ENCODE data around the gene HECA. TPM values are rescaled to one million over a fixed set of nuclear protein-coding genes. Genes with fewer than 3 reads are reported as not detected.
"Not testable (repeated sequence)": the region's sequence is repeated elsewhere in the genome, so short reads cannot be mapped to it uniquely, and the experiment has no call there.

HECA gene
- polyA plus RNA-seq, 1 of the 3 experiments (the other 2 are of a cell fraction), result 1.6 TPM

DNA sequence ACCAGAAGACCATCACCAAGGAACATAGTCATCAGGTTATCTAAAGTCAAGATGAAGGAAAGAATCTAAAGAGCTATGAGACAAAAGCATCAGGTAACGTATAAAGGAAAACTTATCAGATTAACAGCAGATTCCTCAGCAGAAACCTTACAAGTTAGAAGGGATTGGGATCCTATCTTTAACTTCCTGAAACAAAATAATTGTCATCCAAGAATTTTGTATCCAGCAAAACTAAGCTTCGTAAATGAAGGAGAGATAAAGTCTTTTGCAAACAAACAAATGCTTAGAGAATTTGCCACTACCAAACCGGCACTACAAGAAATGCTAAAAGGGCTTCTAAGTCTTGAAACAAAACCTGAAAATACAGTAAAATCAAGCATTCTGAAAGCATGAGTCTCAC lies 71.0 kb downstream of the HECA start:
- ChIA-PET POLR2A (no interaction called here), CTCF (interaction anchor here (1.7 kb wide), 1 partner anchor 14 kb away, joined by 4 read pairs; no protein-coding TSS in a partner anchor)
- Histone ChIP-seq H3K9me2 (no peaks in the 10 kb centered on the region), H3K79me2 (ENCODE audit: insufficient read depth) (no peaks in the 10 kb centered on the region), H2AFZ (ENCODE audit: low read depth) (no peak overlapping the region), H3K36me3 (replicated peaks in 1 of 2; ENCODE audit: control insufficient read depth in 1 of 2, insufficient read depth in 2 of 2, low read length in 1 of 2) (no peaks in the 10 kb centered on the region), H3K4me3 (ENCODE audit: low read depth in 2 of 2, low read length in 1 of 2) (no peak overlapping the region), H3K27ac (ENCODE audit: low read depth in 2 of 2, low read length in 1 of 2) (no peak overlapping the region), H3K27me3 (ENCODE audit: insufficient read depth) (no peaks in the 10 kb centered on the region), H4K20me1 (ENCODE audit: insufficient read depth) (no peaks in the 10 kb centered on the region), H3F3A (replicated peaks; ENCODE audit: insufficient read depth) (no peaks in the 10 kb centered on the region), H3K4me2 (no peak overlapping the region), H3K4me1 (ENCODE audit: control insufficient read depth in 1 of 2, insufficient read depth in 2 of 2, low read depth in 1 of 2, low read length in 1 of 2) (no peaks in the 10 kb centered on the region), H3K9ac (no peak overlapping the region), H3K9me3 (no peaks in the 10 kb centered on the region)
- DNase-seq, result no peak
- 11% methylated on average over 3 of the region's 3 CpGs for WGBS (ENCODE audit: low lambda C conversion rate)
- TF ChIP-seq, protein P1, sequence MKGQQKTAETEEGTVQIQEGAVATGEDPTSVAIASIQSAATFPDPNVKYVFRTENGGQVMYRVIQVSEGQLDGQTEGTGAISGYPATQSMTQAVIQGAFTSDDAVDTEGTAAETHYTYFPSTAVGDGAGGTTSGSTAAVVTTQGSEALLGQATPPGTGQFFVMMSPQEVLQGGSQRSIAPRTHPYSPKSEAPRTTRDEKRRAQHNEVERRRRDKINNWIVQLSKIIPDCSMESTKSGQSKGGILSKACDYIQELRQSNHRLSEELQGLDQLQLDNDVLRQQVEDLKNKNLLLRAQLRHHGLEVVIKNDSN (IDR thresholded peaks at IDR 0.05; ENCODE audit: borderline replicate concordance, low read depth), result no peak
- TF ChIP-seq, protein P2, sequence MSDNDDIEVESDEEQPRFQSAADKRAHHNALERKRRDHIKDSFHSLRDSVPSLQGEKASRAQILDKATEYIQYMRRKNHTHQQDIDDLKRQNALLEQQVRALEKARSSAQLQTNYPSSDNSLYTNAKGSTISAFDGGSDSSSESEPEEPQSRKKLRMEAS (IDR thresholded peaks at IDR 0.05; ENCODE audit: low read depth), result no peak
- TF ChIP-seq JUND (IDR thresholded peaks at IDR 0.05) (no peak), NRF1 (IDR thresholded peaks at IDR 0.05; ENCODE audit: low read depth, low read length) (no peak), RCOR1 (IDR thresholded peaks at IDR 0.05; ENCODE audit: low read length) (no peak), TCF12 (IDR thresholded peaks at IDR 0.05) (no peak), USF2 (IDR thresholded peaks at IDR 0.05; ENCODE audit: borderline replicate concordance, low read depth, low read length) (no peak), GABPA (IDR thresholded peaks at IDR 0.05; ENCODE audit: low read depth) (no peak), TAF1 (IDR thresholded peaks at IDR 0.05; ENCODE audit: borderline replicate concordance, low read depth, low read length) (no peak)
- TF ChIP-seq, protein P3, sequence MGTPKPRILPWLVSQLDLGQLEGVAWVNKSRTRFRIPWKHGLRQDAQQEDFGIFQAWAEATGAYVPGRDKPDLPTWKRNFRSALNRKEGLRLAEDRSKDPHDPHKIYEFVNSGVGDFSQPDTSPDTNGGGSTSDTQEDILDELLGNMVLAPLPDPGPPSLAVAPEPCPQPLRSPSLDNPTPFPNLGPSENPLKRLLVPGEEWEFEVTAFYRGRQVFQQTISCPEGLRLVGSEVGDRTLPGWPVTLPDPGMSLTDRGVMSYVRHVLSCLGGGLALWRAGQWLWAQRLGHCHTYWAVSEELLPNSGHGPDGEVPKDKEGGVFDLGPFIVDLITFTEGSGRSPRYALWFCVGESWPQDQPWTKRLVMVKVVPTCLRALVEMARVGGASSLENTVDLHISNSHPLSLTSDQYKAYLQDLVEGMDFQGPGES (IDR thresholded peaks at IDR 0.05; ENCODE audit: low read depth, low read length), result no peak
- TF ChIP-seq, protein P4, sequence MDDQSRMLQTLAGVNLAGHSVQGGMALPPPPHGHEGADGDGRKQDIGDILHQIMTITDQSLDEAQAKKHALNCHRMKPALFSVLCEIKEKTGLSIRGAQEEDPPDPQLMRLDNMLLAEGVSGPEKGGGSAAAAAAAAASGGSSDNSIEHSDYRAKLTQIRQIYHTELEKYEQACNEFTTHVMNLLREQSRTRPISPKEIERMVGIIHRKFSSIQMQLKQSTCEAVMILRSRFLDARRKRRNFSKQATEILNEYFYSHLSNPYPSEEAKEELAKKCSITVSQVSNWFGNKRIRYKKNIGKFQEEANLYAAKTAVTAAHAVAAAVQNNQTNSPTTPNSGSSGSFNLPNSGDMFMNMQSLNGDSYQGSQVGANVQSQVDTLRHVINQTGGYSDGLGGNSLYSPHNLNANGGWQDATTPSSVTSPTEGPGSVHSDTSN (IDR thresholded peaks at IDR 0.05), result no peak

DNA sequence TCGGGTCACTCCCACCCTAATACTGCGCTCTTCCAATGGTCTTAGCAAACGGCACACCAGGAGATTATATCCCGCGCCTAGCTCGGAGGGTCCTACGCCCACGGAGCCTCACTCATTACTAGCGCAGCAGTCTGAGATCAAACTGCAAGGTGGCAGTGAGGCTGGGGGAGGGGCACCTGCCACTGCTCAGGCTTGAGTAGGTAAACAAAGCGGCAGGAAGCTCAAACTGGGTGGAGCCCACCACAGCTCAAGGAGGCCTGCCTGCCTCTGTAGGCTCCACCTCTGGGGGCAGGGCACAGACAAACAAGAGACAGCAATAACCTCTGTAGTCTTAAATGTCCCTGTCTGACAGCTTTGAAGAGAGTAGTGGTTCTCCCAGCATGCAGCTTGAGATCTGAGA lies 75.9 kb downstream of the HECA start:
- H3K9me2 ChIP-seq; H3K9me3 ChIP-seq; H4K20me1 ChIP-seq (ENCODE audit: insufficient read depth); H3K27ac ChIP-seq (ENCODE audit: low read depth in 2 of 2, low read length in 1 of 2); H3K4me2 ChIP-seq; H3K4me3 ChIP-seq (ENCODE audit: low read depth in 2 of 2, low read length in 1 of 2); H2AFZ ChIP-seq (ENCODE audit: low read depth); H3K79me2 ChIP-seq (ENCODE audit: insufficient read depth); H3K9ac ChIP-seq; DNase-seq; POLR2A ChIA-PET; H3K27me3 ChIP-seq (ENCODE audit: insufficient read depth); H3F3A ChIP-seq (replicated peaks; ENCODE audit: insufficient read depth); H3K36me3 ChIP-seq (replicated peaks in 1 of 2; ENCODE audit: control insufficient read depth in 1 of 2, insufficient read depth in 2 of 2, low read length in 1 of 2); H3K4me1 ChIP-seq (ENCODE audit: control insufficient read depth in 1 of 2, insufficient read depth in 2 of 2, low read depth in 1 of 2, low read length in 1 of 2): not testable (repeated sequence)
- CTCF ChIA-PET, result interaction anchor here (1.2 kb wide), 1 partner anchor 8 kb away, joined by 4 read pairs; no protein-coding TSS in a partner anchor
- WGBS (ENCODE audit: low lambda C conversion rate), result 87% methylated on average over 8 of the region's 10 CpGs

DNA sequence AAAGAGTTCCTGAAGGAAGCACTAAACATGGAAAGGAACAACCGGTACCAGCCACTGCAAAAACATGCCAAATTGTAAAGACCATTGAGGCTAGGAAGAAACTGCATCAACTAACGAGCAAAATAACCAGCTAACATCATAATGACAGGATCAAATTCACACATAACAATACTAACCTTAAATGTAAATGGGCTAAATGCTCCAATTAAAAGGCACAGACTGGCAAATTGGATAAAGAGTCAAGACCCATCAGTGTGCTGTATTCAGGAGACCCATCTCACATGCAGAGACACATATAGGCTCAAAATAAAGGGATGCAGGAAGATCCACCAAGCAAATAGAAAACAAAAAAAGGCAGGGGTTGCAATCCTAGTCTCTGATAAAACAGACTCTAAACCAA lies 77.6 kb downstream of the HECA start:
- H3K27ac ChIP-seq (ENCODE audit: low read depth in 2 of 2, low read length in 1 of 2); H2AFZ ChIP-seq (ENCODE audit: low read depth); CTCF ChIA-PET; H4K20me1 ChIP-seq (ENCODE audit: insufficient read depth); H3K4me2 ChIP-seq; H3F3A ChIP-seq (replicated peaks; ENCODE audit: insufficient read depth); H3K79me2 ChIP-seq (ENCODE audit: insufficient read depth); DNase-seq; H3K4me3 ChIP-seq (ENCODE audit: low read depth in 2 of 2, low read length in 1 of 2); H3K27me3 ChIP-seq (ENCODE audit: insufficient read depth); H3K9ac ChIP-seq; H3K36me3 ChIP-seq (replicated peaks in 1 of 2; ENCODE audit: control insufficient read depth in 1 of 2, insufficient read depth in 2 of 2, low read length in 1 of 2); H3K4me1 ChIP-seq (ENCODE audit: control insufficient read depth in 1 of 2, insufficient read depth in 2 of 2, low read depth in 1 of 2, low read length in 1 of 2); H3K9me3 ChIP-seq; H3K9me2 ChIP-seq; POLR2A ChIA-PET: not testable (repeated sequence)
- 17% methylated on average over 1 of the region's 2 CpGs for WGBS (ENCODE audit: low lambda C conversion rate)
